Esophagus squamous epithelium (tissue), 4 donors: Measurements from ENCODE around the gene DNAH14.

Experiments
- CTCF ChIP-seq, 6 experiments: fragments of 450-650 bp in 4 of 6; fragments of 200-600 bp in 2 of 6; sonication (generic) in 2 of 6; IDR thresholded peaks; one replicate each; pipeline ENCODE4 v1.5.1; 2016 to 2019; ENCODE audit warnings: antibody characterized with exemption in 6 of 6, mild to moderate bottlenecking in 4 of 6, moderate library complexity in 4 of 6
- POLR2A ChIP-seq, 4 donors: fragments of 450-650 bp; IDR thresholded peaks; one replicate each; pipeline ENCODE4 v1.6.1; 2017; ENCODE audit warnings: antibody characterized with exemption in 4 of 4, mild to moderate bottlenecking in 4 of 4, moderate library complexity in 3 of 4

GRCh38 chr1:225447650-225448089 is 518.2 kb downstream of the DNAH14 start:
- no peak for TF ChIP-seq CTCF (IDR thresholded peaks at IDR 0.05)
- TF ChIP-seq POLR2A (IDR thresholded peaks at IDR 0.05) = no peak
